ENCODE data around the gene SPRED1. TPM values are rescaled to one million over a fixed set of nuclear protein-coding genes. Genes with fewer than 3 reads are reported as not detected.

SPRED1 gene
- total and polyA plus RNA-seq, 2 of the 4 experiments (the other 2 are of a cell fraction): 6.6 to 17.9 TPM

GRCh38 chr15:38323895-38324294, 71.3 kb downstream of the SPRED1 start:
- no peak overlapping the region for H2BK120ac ChIP-seq (ENCODE audit: low read depth, low read length)

More at GRCh38 chr15:38323895-38324294, 71.3 kb downstream of the SPRED1 start:
- no peak overlapping the region for H3K18ac ChIP-seq (ENCODE audit: low read depth, low read length)
- H3K36me3 ChIP-seq (ENCODE audit: control insufficient read depth, insufficient read depth, low read length): peaks cover 11% of the 10 kb centered on the region
- intact Hi-C loops (cut with micrococcal nuclease): no loop called here
- H3K4me2 ChIP-seq (ENCODE audit: low read depth, low read length): no peak overlapping the region
- H4K5ac ChIP-seq (ENCODE audit: low read depth, low read length): no peak overlapping the region
- peaks cover 3% of the 10 kb centered on the region; the same call in 1 of the 2 replicates for H3K9me1 ChIP-seq (ENCODE audit: insufficient read depth, low read length)
- WGBS, 2 experiments (ENCODE audit: extremely low coverage in 2 of 2, insufficient read length in 1 of 2): 50% methylated on average over 1 of the region's 4 CpGs; no CpG with 5 or more reads in 1 of the 2 experiments
- no peak overlapping the region for H3K4ac ChIP-seq (ENCODE audit: low read depth, low read length)
- H3K9me3 ChIP-seq (ENCODE audit: control insufficient read depth, insufficient read depth, low read length): no peaks in the 10 kb centered on the region
- no peak overlapping the region for H4K91ac ChIP-seq (ENCODE audit: insufficient read depth, low read depth, low read length)
- no peak for TF ChIP-seq POLR2A (IDR thresholded peaks at IDR 0.05; ENCODE audit: low read depth, low read length)
- no peak for TF ChIP-seq SMC3 (IDR thresholded peaks at IDR 0.05; ENCODE audit: low read depth, low read length)
- no peak for TF ChIP-seq RCOR1 (IDR thresholded peaks at IDR 0.05; ENCODE audit: insufficient replicate concordance, low read length)
- TF ChIP-seq NFE2L2 (IDR thresholded peaks at IDR 0.05; ENCODE audit: low read depth, low read length): no peak
- no peak for TF ChIP-seq RFX5 (IDR thresholded peaks at IDR 0.05; ENCODE audit: low read depth, low read length)
- no peak for TF ChIP-seq MXI1 (IDR thresholded peaks at IDR 0.05; ENCODE audit: borderline replicate concordance, low read depth, low read length)
- peaks cover 22 to 49% of the 10 kb centered on the region in 2 experiments for H3K79me1 ChIP-seq (ENCODE audit: low read depth in 1 of 2, low read length in 2 of 2)
- ATAC-seq (ENCODE audit: low read depth) (no peak), DNase-seq (no peak)
- H3K56ac ChIP-seq (ENCODE audit: extremely low read depth, insufficient read depth, low read length): no peak overlapping the region
- H2BK5ac ChIP-seq (ENCODE audit: low read depth, low read length, poor library complexity, severe bottlenecking): no peak overlapping the region
- H3K27me3 ChIP-seq (ENCODE audit: control insufficient read depth, insufficient read depth, low read length): no peaks in the 10 kb centered on the region
- H2AK9ac ChIP-seq (replicated peaks; ENCODE audit: low read depth, low read length, poor library complexity): no peak overlapping the region
- no peak overlapping the region for H2AFZ ChIP-seq (replicated peaks; ENCODE audit: low read length, poor library complexity)
- no peak overlapping the region for H2BK20ac ChIP-seq (ENCODE audit: low read depth, low read length)
- no peak overlapping the region for H3K27ac ChIP-seq (ENCODE audit: insufficient read depth, low read length)
- dilution Hi-C loops (cut with HindIII; ENCODE audit: low sequenced_read_pairs, unreplicated experiment): no loop called here
- ChIA-PET POLR2A (ENCODE audit: unreplicated experiment) (no interaction called here), CTCF (no interaction called here)
- no TSS peak for BruUV-seq (replicated peaks)
- no peak overlapping the region for H2AK5ac ChIP-seq (ENCODE audit: low read depth, low read length)
- H3K14ac ChIP-seq (replicated peaks; ENCODE audit: low read depth, low read length): no peak overlapping the region
- no peak overlapping the region for H3K9ac ChIP-seq (ENCODE audit: low read depth, low read length)
- H3K23ac ChIP-seq (ENCODE audit: low read depth, low read length): no peak overlapping the region
- peaks cover 20% of the 10 kb centered on the region; the same call in 1 of the 2 replicates for H4K20me1 ChIP-seq (ENCODE audit: insufficient read depth, low read length)
- H2BK15ac ChIP-seq (ENCODE audit: low read depth, low read length): no peak overlapping the region
- no peak overlapping the region for H3K4me3 ChIP-seq (ENCODE audit: insufficient read depth, low read depth, low read length)
- in situ Hi-C loops (cut with MboI; ENCODE audit: low sequenced_read_pairs): no loop called here
- H3K4me1 ChIP-seq (ENCODE audit: control insufficient read depth, insufficient read depth, low read length): peaks cover 3% of the 10 kb centered on the region; the same call in 1 of the 2 replicates
- H4K8ac ChIP-seq (ENCODE audit: low read depth in 2 of 2, low read length in 2 of 2): no peak overlapping the region
